Coronary artery (tissue), 2 donors: ENCODE measurements around the gene VANGL1.
"Not testable (repeated sequence)": the region's sequence is repeated elsewhere in the genome, so short reads cannot be mapped to it uniquely, and the experiment has no call there.

Experiments
- DNase-seq: peaks from one replicate; pipeline ENCODE4 v3.0.0-alpha.2; 2017; ENCODE audit warnings: low spot score
- H3K27ac ChIP-seq, 2 donors: fragments of 200-600 bp; sonication (generic); one replicate each; pipeline ENCODE4 v1.5.1; 2016 to 2019
- H3K4me3 ChIP-seq: fragments of 200-600 bp; sonication (generic); 2 replicates; pipeline ENCODE4 v1.5.1; 2016; ENCODE audit warnings: mild to moderate bottlenecking, moderate library complexity
- CTCF ChIP-seq: fragments of 200-600 bp; sonication (generic); IDR thresholded peaks from one replicate; pipeline ENCODE4 v1.5.1; 2019; ENCODE audit warnings: antibody characterized with exemption

VANGL1 gene

GRCh38 chr1:115630342-115630741 lies 11.4 kb upstream of the VANGL1 start:
- Histone ChIP-seq H3K27ac (no peak overlapping the region), H3K4me3 (no peak overlapping the region)
- TF ChIP-seq CTCF = no peak
- DNase-seq = peak; percentile 12

- DNase-seq = peak; percentile 11
- Histone ChIP-seq H3K4me3 (no peak overlapping the region), H3K27ac (no peak overlapping the region)
- no peak for TF ChIP-seq CTCF
These were observed 9.3 kb upstream of the VANGL1 start for GRCh38 chr1:115632251-115633026.

- DNase-seq, H3K27ac ChIP-seq, H3K4me3 ChIP-seq: not testable (repeated sequence)
These were observed 8.2 kb upstream of the VANGL1 start for GRCh38 chr1:115633606-115634005.

GRCh38 chr1:115637247-115637646 lies 4.5 kb upstream of the VANGL1 start:
- not testable (repeated sequence) for H3K27ac ChIP-seq, DNase-seq, H3K4me3 ChIP-seq

- peak; percentile 43 for DNase-seq
- no peak for TF ChIP-seq CTCF
- no peak overlapping the region for H3K4me3 ChIP-seq
These were observed 1.4 kb upstream of the VANGL1 start for GRCh38 chr1:115640384-115640783.

GRCh38 chr1:115642168-115643072 lies 650 bp downstream of the VANGL1 start:
- peak overlapping the region; percentile 25 to 74 for H3K27ac ChIP-seq
- TF ChIP-seq CTCF = no peak
- H3K4me3 ChIP-seq = peak overlapping the region; percentile 82
- DNase-seq = peak; percentile 72

More at GRCh38 chr1:115640384-115640783, 1.4 kb upstream of the VANGL1 start:
- H3K27ac ChIP-seq = no peak overlapping the region

GRCh38 chr1:115643225-115643624 lies 1.5 kb downstream of the VANGL1 start:
- DNase-seq = no peak
- H3K4me3 ChIP-seq = peak overlapping the region; percentile 82
- H3K27ac ChIP-seq = no peak overlapping the region
- TF ChIP-seq CTCF = no peak

- H3K4me3 ChIP-seq = no peak overlapping the region
- H3K27ac ChIP-seq = no peak overlapping the region
- TF ChIP-seq CTCF = no peak
- no peak for DNase-seq
These were observed 1.9 kb downstream of the VANGL1 start for GRCh38 chr1:115643666-115644065.
